Stimulated activated CD8-positive, alpha-beta memory T cell treated with anti-CD3 and anti-CD28 coated beads, Interleukin-7, amount 100 ng/mL, for 4 hours (primary cell): ENCODE data around the gene ZNRD2.
A peak's percentile ranks its signal among the peaks of the same experiment; 100 is the strongest.

Experiments used
- DNase-seq, 2 donors: peaks; one replicate each; pipeline ENCODE4 v3.0.0-alpha.2; 2020; ENCODE audit warnings: low read depth in 2 of 2

The ZNRD2 gene

DNA sequence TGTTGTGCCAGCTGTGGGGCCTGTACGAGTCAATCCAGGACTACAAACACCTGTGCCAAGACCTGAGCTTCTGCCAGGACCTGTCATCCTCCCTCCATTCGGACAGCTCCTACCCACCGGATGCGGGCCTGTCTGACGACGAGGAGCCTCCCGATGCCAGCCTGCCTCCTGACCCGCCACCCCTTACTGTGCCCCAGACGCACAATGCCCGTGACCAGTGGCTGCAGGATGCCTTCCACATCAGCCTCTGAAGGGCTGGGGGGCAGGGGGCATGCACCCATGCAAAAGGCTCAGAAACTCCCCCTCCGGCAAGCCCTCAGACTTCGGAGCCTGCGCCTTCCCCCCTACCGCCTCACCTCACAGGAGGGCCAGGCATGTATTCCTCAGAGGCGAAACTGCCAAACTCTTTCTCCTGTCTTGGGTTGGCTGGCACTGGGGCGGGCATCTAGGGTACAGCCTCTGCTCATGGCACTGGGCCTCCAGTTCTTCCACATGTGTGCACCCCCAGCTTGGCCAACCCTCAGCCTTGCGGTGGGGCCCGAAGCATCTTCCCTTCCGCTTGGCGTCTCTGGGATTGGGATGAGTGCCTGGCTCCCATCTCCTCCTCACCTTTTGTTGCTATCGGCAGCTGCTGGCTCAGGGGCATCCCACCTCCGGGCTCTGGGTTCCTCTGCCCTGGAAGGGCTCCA is 3.3 kb downstream of the ZNRD2 start:
- DNase-seq: no peak

DNA sequence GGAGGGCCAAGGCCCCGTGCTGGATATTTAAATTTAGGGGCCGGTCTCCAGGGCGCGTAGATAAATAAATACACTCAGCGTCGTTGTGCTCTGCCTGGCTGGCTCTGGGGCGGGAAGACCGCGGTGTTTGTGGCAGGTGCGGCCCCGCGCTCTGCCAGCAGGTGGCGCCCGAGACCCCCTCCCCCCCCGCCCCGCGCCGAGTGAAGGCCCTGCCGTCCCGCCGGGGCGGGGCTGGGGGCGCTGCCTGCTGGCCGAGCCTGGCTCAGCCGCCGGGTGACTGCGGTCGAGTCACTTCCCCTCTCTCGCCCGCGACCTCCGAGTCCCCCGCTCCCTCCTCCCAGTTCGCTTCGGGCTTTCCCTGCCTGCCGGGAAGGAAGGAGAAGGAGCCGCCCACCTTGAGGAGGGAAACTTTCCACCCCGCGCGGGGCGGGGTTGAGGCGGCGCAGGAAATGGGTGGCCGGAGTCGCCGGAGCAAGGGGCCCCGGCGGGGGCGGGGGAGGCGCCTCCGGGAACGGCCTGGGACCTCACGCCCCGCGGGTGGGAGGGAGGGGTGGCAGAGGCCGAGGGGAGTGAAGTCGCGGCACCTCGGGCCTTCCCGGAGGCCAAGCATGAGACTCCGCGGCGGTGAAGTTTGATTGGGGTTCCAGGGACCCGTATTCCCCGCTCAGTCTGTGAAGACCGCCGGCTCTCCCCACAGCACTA is 4.0 kb downstream of the ZNRD2 start:
- DNase-seq: peak; percentile 66 to 87

DNA sequence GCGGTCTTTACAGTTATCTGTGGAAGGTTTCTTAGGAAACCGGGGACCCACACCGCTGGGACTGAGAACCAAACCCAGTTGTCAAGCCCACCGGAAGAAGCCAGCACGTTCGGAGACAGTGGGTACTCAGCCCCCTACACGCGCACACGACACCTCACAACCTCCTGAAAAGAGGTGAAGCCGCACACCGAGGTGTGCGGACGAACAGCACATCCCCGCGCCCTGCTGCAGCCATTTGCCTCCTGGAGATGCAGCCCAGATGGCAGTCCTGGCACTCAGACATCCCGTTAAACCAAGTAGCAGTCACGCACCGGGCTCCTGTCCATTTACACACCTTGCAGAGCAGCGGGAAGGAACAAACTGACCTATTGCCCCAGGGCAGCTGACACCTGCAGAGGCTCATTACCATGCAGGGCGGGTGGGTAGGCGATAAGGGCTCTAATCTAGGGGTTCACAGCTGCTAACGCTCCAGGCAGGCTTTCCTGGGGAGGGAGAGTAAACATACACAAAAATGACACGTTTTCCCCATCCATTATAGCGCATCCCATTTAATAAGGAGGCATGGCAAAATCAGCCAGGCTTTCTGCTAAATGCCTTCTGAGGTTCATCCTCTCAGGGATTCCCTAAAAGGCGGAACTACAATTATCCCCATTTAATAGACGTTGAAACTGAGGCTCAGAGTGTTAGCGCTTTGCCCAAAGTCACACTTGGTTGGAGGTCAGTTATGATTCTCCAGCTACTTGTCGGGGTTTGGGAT is 4.7 kb downstream of the ZNRD2 start:
- no peak for DNase-seq

DNA sequence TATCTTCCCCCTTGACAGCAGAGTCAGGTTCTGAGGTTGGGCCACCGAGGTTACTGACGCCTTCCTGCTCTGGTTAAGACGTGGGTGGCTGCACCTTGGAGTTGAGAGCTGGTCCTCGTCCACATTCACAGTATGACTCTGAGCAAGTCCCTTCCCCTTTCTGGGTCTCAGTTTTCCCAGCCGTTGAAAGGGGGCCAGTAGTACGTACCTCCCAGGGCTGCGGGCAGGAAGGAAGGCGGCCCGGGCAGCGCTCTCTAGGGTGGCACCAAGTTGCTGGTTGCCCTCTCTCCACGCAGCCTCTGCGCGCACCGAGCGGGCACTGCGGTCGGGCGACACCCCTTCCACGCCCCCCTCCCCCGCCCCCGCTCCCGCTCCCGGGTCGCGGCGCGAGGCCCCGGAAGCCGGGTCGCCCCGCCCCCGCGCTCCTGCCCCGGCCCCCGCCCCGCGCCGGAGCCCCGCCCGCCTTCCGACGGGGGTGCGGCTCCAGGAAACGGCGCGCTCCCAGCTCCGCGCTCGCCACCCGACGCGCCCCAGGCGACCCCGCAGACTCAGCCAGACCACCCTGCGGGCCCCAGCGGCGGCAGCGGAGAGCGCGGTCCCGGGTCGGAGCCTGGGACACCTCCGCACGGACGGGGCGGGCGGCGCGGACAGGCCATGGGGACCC is 5.4 kb downstream of the ZNRD2 start, which contains the start of gene EHBP1L1:
TSS of gene EHBP1L1 (plus strand) at position 486 of the 664 bp plus-strand sequence. CDS start 250 bp downstream, outside the sequence.
- DNase-seq: peak; percentile 51 to 74

DNA sequence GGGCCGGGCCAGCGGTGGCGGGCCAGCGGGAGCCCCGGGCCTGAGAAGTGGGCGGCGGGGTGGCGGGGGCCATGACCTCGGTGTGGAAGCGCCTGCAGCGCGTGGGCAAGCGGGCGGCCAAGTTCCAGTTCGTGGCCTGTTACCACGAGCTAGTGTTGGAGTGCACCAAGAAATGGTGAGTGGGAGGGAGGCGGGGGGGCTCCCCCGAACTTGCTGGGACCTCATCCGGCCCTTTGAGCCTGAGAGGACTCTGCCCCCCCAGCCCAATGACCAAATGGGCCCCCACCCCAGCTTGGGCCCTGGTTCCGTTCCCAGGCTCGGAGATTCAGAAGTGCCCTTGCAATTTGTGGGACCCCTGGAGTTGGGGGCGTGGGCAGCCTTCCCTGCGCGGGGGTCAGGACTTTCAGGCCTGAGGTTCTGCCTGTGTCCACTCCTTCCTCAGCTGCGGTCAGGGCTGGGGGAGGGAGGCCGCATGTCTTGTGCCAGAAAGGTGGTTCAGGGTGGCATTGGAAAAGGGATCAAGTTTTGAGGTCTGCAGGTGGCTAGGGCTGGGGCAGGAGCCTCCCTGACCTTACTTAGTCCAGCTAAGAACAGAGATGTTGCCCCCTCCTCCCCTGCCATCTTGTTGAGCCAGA is 6.1 kb downstream of the ZNRD2 start:
- DNase-seq: peak in 1 of 2 donors; percentile 33

DNA sequence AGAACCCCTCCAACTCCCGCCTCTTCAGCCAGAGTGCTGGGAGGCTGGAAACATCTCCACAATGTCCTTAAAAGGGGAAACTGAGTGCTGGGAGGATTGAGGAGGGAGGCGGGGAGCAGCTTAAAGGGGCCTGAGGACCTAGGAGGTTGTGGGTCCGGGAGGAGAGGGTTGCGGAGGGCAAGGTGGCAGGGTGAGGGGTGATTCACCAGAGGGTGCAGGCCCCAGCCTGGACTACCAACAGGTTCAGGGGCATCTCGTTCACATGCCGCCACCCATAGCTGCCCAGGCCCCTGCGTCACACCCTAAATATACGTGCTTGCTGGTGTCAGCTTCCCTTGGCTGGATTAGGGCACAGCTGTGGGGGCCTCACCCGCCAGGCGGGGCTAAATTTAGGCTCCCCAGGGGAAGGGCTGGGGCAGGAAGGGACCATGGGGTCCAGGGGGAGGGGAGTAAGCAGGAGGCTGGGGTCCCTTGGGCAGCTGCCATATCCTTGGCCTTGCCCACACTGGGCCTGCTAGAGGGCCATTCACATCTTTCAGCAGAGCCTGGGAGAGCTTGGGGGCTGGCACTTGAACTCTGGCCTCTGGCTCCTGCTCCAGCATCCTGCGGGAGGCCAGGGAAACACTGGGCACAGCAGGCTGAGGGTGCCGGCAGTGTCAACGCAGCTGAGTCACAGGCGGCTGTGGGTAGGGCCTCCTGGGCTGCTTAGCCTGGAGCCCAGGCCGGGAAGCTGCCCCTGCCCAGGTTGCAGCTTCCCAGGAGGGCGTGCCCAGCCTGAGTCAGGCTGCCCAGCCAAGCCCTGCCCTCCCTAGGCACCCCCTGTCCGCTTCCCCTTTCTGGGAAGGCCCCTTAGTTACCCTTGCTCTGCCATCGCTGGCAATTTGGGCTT is 6.8 kb downstream of the ZNRD2 start:
- peak in 1 of 2 donors; percentile 18 for DNase-seq

DNA sequence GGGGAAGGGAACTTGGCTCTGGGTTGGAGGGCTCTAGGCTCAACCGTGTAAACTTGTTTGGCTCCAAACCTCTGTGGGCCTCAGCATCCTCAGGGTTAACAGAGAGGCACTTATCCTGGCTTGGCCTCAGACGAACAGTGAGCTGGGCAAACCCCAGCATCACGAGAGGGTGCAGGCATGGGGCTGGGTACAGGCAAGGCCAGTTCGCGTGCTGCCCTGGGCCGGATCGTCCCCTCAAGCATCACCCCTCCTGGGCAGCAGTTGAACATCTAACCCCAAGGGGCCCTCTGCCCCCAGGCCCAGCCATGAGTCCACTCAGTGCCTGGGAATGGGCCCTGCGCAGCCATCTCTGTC is 7.5 kb downstream of the ZNRD2 start:
- no peak for DNase-seq

DNA sequence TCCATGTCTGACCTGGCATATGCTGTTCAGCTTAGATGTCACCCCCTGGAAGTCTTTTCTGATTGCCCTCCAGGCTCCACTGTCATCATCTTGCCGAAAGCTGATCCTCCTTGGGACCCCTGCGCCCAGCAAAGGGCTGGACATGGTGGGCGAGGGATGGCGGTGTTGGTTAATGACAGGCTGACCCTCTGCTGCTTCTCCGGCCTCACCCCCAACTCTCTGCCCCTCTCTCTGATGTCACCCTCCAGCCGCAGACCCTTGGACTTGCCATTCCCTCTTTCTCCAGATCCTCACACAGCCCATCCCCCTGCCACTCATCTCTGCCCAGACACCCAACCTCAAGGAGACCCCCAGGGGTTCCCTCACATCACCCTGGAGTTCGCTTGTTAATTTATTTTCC is 7.9 kb downstream of the ZNRD2 start:
- no peak for DNase-seq

DNA sequence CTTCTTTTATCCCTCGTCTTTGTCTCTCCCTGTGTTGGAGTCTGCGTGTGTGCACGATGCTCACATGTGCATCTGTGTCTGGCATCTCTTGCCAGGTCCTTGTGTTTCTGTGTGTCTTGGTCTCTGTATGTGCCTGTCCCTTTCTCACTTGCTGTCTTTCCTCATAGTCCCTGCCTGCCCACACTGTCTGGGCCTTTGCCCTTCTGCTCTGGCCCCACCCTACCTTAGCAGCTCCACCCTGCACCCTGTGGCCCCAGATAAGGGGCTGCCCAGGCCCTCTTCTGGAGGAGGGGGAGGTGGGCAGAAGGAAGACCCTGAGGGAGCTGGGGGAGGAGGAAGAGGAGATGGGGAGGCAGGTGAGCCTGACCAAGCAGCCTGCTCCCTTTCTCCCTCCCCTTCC is 8.4 kb downstream of the ZNRD2 start:
- no peak for DNase-seq

DNA sequence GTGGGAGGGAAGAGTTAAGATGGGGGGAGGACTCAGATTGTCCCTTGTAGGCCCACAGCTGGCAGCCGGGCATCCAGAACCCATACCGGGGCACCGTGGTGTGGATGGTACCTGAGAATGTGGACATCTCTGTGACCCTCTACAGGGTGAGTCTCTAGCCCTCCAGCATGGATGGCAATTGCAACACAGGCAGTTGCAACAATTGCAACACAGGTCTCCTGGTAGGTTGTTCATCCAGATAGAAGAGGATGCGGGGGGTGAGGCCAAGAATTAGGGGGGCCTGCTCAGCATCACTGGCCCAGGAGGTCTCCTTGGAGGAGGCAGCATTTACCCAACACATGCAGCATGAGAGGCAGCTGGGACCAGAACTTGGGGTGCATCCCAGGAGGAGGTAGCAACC is 9.0 kb downstream of the ZNRD2 start:
- no peak for DNase-seq

DNA sequence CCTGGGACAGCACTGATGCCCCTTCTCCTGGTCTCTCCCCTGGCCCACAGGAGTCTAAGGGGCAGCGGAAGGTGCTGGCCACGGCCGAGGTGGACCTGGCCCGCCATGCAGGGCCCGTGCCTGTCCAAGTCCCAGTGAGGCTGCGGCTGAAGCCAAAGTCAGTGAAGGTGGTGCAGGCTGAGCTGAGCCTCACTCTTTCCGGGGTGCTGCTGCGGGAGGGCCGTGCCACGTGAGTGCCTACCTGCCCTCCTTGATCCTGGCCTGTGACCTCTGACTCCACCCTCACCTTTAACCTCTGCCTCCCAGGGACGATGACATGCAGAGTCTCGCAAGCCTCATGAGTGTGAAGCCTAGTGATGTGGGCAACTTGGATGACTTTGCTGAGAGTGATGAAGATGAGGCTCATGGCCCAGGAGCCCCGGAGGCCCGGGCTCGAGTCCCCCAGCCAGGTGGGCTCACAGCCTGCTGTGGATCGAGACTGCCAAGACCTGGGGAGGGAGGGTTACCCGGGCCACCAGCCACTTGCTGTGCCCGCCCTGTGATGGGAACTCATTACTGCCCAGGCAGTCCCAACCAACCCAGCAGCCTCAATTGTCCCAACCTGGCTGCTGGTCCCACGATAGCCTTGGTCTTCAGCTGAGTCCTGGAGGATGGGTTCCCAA is 9.9 kb downstream of the ZNRD2 start:
- DNase-seq: no peak

DNA sequence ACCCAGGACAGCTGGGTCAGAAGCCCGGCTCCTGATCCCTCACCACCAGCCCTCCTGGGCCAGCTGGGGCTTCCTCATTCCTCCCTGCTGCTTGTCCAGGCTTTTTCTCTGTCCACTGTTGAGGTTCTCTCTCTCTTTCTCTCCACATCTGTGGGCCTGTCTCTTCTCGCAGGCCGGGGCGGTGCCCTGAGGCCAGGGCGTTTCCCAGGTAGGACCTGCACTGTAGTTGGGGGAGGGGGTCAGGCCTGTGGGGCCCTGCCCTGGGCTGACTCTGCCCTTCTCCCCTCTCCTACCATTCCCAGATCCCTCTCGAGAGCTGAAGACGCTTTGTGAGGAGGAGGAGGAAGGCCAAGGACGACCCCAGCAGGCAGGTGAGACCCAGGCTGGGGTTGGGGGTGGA is 10.5 kb downstream of the ZNRD2 start:
- no peak for DNase-seq

DNA sequence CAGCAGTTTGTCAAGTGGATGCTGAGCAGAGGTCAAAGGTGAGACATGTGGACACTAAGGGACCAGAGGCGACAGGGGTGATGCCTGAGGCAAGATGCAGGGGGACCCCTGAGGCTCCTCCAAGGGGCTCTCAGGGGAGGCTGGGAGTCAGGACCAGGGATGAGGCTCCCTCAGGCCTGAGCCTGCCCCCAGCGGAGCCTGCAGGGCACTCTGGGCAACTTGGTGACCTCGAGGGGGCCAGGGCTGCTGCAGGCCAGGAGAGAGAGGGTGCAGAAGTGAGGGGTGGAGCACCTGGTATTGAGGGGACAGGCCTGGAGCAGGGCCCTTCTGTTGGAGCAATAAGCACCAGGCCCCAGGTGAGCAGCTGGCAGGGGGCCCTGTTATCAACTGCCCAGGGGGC is 11.7 kb downstream of the ZNRD2 start:
- no peak for DNase-seq

DNA sequence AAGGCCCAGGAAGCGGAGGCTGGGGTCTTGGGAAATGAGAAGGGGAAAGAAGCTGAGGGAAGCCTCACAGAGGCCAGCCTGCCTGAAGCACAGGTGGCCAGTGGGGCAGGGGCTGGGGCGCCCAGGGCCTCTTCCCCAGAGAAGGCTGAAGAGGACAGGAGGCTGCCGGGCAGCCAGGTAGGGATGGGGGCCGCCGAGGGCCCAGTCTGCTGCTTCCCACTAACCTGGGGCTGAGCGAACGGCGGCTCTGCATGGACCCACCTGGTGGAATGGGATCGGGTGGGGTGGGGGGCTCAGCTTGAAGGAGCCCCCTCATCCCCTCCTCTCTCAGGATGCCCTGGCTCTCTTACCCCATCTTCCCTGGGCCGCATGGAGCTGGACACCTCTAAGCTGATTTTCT is 13.3 kb downstream of the ZNRD2 start:
- DNase-seq: no peak

DNA sequence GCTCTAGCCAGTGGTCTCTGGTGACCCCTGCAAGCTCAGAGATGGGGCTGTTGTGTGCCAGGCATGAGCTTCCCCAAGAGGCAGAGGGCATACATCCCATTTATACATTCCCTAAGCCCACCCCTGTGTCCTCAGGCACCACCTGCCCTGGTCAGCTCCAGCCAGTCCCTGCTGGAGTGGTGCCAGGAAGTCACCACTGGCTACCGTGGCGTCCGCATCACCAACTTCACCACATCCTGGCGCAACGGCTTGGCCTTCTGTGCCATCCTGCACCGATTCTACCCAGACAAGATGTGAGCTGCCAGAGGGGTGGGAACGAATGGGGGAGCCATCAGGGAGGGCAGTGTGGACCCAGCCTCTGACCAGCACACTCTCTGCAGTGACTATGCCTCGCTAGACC is 13.8 kb downstream of the ZNRD2 start:
- DNase-seq: no peak

DNA sequence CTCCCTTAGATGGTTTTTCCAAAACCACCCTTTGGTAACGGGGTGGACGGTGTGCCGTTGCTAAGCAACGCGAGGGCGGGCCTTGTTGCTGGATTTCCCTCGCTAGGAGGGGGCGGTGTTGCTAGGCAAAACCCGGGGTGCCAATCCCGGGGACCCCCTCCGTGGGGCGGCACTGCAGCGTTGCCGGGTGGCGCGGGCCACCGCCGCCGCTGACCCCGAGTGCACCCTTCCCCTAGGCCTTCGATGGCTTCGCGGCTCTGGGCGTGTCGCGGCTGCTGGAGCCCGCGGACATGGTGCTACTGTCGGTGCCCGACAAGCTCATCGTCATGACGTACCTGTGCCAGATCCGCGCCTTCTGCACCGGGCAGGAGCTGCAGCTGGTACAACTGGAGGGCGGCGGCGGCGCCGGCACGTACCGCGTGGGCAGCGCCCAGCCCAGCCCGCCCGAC is 14.5 kb downstream of the ZNRD2 start:
- no peak for DNase-seq

DNA sequence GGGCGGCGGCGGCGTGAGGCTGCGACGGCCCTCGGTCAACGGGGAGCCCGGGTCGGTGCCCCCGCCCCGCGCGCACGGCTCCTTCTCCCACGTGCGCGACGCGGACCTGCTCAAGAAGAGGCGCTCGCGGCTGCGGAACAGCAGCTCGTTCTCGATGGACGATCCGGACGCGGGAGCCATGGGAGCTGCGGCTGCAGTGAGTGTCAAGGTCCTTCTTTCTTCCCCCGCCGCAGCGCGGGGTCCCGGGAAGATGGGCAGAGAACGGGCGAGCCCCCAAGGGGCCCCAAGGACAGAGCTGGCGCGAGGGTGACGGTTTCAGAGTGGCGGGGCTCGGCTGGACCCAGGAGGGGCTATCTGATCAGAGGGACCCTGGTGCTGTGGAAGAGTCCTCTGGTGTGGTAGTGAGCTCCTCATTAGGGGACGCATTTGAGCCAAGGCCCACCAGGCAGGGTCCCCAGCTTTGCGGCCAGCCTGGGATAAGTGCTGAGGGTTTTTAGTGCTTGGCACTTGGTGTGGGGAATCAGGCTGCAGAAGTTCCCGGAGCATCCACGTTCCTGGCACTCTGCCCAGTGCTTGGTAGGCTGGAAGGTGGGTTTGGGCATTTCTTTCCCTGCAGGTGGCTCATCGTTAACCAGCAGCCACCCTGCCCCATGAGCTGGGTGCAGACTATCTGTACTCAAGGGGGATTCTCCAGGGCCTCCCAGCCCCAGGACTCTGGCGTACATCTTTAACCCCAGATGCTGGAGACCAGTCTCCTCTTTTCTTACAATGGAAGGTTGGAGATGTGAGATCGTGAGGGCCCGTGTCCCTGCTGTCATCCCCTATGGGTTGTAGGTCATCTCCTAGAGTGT is 15.3 kb downstream of the ZNRD2 start:
- DNase-seq: no peak

DNA sequence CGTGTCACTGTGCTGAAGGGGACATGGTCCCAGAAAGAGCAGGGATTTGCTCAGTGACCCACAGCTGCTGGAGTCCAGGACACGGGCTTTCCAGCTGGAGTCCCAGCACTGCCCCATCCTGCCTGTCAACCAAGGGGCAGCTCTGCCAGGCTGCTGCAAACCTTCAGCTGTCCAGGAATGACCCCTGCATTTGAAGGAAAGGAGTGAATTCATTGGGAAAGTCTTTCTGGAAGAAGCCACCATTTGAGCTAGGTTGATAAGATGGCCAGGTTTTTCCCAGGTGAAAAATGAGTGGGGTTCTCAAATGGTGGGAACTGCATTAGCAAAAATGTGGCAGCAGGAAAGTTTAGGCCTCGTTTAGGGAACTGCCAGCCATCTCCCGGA is 16.0 kb downstream of the ZNRD2 start:
- no peak for DNase-seq

DNA sequence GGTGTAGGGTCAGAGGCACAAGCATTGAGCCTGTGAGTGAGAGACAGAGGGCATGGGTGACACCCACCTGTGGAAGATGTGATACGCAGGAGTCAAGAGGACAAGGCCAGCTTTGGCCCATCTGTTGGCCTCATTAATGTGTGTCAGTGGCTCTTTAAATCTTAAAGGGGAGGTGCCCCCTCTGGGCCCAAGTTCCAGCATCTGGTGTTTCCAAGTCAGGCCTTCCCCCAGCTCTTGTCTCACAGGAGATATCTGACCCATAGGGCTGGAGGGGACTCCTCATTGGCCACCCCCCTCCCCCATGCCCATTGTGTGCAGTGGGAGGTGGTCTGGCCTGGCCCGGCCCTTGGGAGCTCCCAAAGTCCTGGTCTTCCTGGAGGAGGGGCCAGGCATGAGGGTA is 16.4 kb downstream of the ZNRD2 start:
- no peak for DNase-seq
